Measurements from ENCODE around the gene MT1F.

- TF ChIP-seq CTCF (IDR thresholded peaks at IDR 0.05 in 2 of 3, conservative IDR thresholded peaks at IDR 0.05 in 1 of 3; ENCODE audit: borderline replicate concordance in 1 of 3, insufficient read depth in 1 of 3, low read depth in 2 of 3, low read length in 2 of 3), result no peak; a peak in 1 of 6 replicates
- peak; percentile 83; the same call in 1 of the 2 replicates for TF ChIP-seq POLR2AphosphoS5 (IDR thresholded peaks at IDR 0.05; ENCODE audit: low read depth, low read length)
- TF ChIP-seq SIN3A (IDR thresholded peaks at IDR 0.05; ENCODE audit: low read depth), result no peak
- no peak for TF ChIP-seq SRF (IDR thresholded peaks at IDR 0.05; ENCODE audit: low read depth)
- TF ChIP-seq JUND (IDR thresholded peaks at IDR 0.05), result no peak
- TF ChIP-seq REST (IDR thresholded peaks at IDR 0.05; ENCODE audit: low read depth), result no peak
- no peak for TF ChIP-seq ELF1 (IDR thresholded peaks at IDR 0.05; ENCODE audit: borderline replicate concordance, low read depth)
- no peak for TF ChIP-seq EZH2 (IDR thresholded peaks at IDR 0.05)
- peak; percentile 26 for TF ChIP-seq POLR2A (IDR thresholded peaks at IDR 0.05; ENCODE audit: borderline replicate concordance, extremely low read depth, insufficient read depth, insufficient read length)
- no peak for TF ChIP-seq RAD21 (IDR thresholded peaks at IDR 0.05; ENCODE audit: low read depth)
- TF ChIP-seq MAX (IDR thresholded peaks at IDR 0.05), result no peak
Observed at GRCh38 chr16:56609463-56609921, 48.3 kb upstream of the MT1F start.

Measured in HCT116 (cell line).